ENCODE results near the gene DTD2. TPM values are rescaled to one million over a fixed set of nuclear protein-coding genes. Genes with fewer than 3 reads are reported as not detected.

Gene DTD2
- 47.4 and 48.6 TPM in 2 replicates for total RNA-seq

GRCh38 chr14:31456841-31457664 lies at the start of gene DTD2:
Gene DTD2, minus strand, starts transcription at chr14:31457506. Its CDS starts 113 bp downstream, at chr14:31457393.

GRCh38 chr14:31487886-31488285 lies 30.6 kb upstream of the DTD2 start, which contains the start of gene GPR33:
Gene GPR33, minus strand, starts transcription at chr14:31488039. Its CDS starts 4,074 bp downstream, at chr14:31483965.

GRCh38 chr14:31420319-31421111 lies 36.8 kb downstream of the DTD2 start, which contains the start of gene HEATR5A:
Gene HEATR5A, minus strand, starts transcription at chr14:31420550. Its CDS starts 17,575 bp downstream, at chr14:31402975.

Other genes starting within 250 kb of the DTD2 start
- 168 and 225 TPM in 2 replicates for gene HECTD1, start 249.7 kb downstream of the DTD2 start, total RNA-seq
- 48.7 and 58.1 TPM in 2 replicates for gene HEATR5A, start 37.0 kb downstream of the DTD2 start, total RNA-seq
- gene GPR33, start 30.5 kb upstream of the DTD2 start, total RNA-seq = not detected in 2 replicates
- 11.9 and 13.0 TPM in 2 replicates for gene NUBPL, start 103.9 kb upstream of the DTD2 start, total RNA-seq

All from hair follicle dermal papilla cell (primary cell).